Measurements from ENCODE around the gene KCNK4.

Gene KCNK4

DNA sequence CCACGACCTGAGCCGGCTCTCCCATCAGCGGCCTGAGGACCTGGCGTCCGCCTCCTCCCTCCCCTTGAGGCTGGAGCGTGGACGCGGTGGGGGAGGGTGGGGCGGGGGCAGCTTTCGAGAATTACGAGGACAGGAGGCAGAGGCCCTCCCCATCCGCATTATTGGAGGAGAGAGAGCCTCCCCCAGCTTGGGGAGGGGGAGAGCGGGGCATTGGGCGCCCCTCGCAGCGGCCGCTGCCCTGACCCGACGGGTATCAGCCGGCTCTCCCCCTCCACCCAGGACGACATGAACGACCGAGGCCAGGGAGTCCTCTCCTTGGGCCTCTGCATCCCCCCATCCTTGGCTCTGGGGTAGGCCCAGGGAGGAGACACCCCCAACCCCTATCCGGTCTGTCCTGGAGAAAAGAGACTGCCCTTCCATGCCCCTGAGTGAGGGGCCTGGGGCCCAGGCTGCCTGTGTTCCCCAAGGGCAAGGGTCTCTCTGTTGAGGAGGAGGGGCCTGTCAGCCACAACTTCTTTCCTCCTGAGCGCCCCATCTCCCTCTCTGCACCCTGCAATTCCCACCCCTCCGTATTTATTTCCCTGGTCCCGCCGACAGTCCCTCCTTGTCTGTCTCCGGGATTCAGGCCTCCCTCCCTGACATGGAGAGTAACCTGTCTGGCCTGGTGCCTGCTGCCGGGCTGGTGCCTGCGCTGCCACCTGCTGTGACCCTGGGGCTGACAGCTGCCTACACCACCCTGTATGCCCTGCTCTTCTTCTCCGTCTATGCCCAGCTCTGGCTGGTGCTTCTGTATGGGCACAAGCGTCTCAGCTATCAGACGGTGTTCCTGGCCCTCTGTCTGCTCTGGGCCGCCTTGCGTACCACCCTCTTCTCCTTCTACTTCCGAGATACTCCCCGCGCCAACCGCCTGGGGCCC lies 5.0 kb upstream of the KCNK4 start:
- peak overlapping the region; percentile 99 for H3K27ac Mint-ChIP-seq
- ATAC-seq (ENCODE audit: low read depth): no peak
- peaks cover 5% of the 10 kb centered on the region for H3K27me3 Mint-ChIP-seq
- H3K4me3 Mint-ChIP-seq: peak overlapping the region; percentile 97
- H3K9me3 Mint-ChIP-seq: no peaks in the 10 kb centered on the region
- DNase-seq (ENCODE audit: low spot score in 2 of 2): no peak
- peaks cover 5% of the 10 kb centered on the region for H3K36me3 Mint-ChIP-seq
- peaks cover 17% of the 10 kb centered on the region for H3K4me1 Mint-ChIP-seq

DNA sequence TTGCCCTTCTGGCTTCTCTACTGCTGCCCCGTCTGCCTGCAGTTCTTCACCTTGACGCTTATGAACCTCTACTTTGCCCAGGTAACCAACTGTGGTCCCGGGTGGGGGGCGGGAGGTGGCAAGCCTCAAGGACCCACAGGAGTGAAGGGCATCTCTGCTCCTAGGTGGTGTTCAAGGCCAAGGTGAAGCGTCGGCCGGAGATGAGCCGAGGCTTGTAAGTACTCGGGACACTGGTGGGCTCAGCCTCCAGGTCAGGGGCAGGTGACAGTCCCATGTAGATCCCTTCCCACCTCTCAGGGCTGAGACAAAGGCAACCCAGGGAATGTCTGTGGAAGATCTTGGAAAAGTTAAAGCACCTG lies 4.3 kb upstream of the KCNK4 start:
- H3K27me3 Mint-ChIP-seq: peaks cover 5% of the 10 kb centered on the region
- H3K9me3 Mint-ChIP-seq: no peaks in the 10 kb centered on the region
- ATAC-seq (ENCODE audit: low read depth): no peak
- H3K27ac Mint-ChIP-seq: peak overlapping the region; percentile 79
- DNase-seq (ENCODE audit: low spot score in 2 of 2): no peak
- H3K4me1 Mint-ChIP-seq: peaks cover 17% of the 10 kb centered on the region
- H3K4me3 Mint-ChIP-seq: peak overlapping the region; percentile 87
- peaks cover 3% of the 10 kb centered on the region for H3K36me3 Mint-ChIP-seq

DNA sequence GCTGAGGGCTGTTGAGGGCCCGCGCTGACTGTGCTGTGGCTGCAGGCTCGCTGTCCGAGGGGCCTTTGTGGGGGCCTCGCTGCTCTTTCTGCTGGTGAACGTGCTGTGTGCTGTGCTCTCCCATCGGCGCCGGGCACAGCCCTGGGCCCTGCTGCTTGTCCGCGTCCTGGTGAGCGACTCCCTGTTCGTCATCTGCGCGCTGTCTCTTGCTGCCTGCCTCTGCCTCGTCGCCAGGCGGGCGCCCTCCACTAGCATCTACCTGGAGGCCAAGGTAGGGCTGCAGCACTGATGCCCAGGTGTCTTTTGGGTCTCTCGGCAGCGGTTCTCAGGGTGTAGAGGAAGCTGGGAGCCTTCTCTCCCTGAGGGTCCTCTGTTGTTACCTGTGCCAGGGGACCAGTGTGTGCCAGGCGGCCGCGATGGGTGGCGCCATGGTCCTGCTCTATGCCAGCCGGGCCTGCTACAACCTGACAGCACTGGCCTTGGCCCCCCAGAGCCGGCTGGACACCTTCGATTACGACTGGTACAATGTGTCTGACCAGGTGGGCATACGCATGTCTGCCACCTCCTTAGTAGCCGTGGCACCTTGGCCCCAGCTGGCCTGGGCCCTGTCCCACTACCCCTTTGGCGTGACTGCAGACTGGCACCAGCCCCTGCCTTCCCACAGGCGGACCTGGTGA lies 3.3 kb upstream of the KCNK4 start:
- H3K4me3 Mint-ChIP-seq: no peak overlapping the region
- H3K36me3 Mint-ChIP-seq: no peaks in the 10 kb centered on the region
- peaks cover 7% of the 10 kb centered on the region for H3K27me3 Mint-ChIP-seq
- H3K27ac Mint-ChIP-seq: no peak overlapping the region
- ATAC-seq (ENCODE audit: low read depth) (no peak), DNase-seq (ENCODE audit: low spot score in 2 of 2) (no peak)
- peaks cover 18% of the 10 kb centered on the region for H3K4me1 Mint-ChIP-seq
- H3K9me3 Mint-ChIP-seq: no peaks in the 10 kb centered on the region

DNA sequence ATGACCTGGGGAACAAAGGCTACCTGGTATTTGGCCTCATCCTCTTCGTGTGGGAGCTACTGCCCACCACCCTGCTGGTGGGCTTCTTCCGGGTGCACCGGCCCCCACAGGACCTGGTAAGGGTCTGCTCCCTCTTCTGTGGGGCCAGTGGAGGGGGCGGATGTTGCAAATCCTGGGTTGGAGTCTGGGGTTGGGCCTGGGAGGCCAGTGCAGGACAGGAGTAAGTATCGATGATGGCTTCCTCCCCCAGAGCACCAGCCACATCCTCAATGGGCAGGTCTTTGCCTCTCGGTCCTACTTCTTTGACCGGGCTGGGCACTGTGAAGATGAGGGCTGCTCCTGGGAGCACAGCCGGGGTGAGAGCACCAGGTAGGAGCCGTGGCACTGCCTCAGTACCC lies 2.8 kb upstream of the KCNK4 start:
- ATAC-seq (ENCODE audit: low read depth) (no peak), DNase-seq (ENCODE audit: low spot score in 2 of 2) (no peak)
- Mint-ChIP-seq H3K36me3 (no peaks in the 10 kb centered on the region), H3K9me3 (no peaks in the 10 kb centered on the region), H3K4me1 (peaks cover 16% of the 10 kb centered on the region), H3K27ac (no peak overlapping the region), H3K4me3 (no peak overlapping the region), H3K27me3 (peaks cover 10% of the 10 kb centered on the region)

DNA sequence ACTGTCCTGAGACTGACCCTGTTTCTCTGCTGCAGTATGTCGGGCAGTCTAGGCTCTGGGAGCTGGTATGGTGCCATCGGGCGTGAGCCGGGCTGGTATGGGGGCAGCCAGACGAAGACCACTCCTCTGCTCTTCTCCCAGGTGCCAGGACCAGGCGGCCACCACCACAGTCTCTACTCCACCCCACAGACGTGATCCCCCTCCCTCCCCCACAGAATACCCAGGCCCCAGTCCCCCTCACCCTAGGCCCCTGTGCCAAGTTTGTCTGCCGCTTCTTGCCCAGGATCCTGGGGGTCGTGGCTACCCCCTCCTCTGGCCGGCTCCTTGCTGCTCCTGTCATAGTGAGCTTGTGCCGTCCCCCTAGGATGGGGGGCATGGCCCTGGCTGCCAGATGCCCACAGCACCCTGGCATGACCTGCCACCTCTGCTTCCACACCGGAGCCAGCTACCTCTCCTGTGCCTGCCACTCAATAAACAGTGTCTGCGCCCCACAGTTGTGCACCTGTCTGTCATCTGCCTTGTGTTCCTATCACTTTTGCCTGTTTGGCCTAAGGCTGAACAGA lies 2.0 kb upstream of the KCNK4 start:
- Mint-ChIP-seq H3K9me3 (no peaks in the 10 kb centered on the region), H3K4me3 (no peak overlapping the region), H3K27me3 (peaks cover 13% of the 10 kb centered on the region), H3K27ac (no peak overlapping the region), H3K4me1 (peaks cover 14% of the 10 kb centered on the region), H3K36me3 (no peaks in the 10 kb centered on the region)
- DNase-seq (ENCODE audit: low spot score in 2 of 2) (no peak), ATAC-seq (ENCODE audit: low read depth) (no peak)

DNA sequence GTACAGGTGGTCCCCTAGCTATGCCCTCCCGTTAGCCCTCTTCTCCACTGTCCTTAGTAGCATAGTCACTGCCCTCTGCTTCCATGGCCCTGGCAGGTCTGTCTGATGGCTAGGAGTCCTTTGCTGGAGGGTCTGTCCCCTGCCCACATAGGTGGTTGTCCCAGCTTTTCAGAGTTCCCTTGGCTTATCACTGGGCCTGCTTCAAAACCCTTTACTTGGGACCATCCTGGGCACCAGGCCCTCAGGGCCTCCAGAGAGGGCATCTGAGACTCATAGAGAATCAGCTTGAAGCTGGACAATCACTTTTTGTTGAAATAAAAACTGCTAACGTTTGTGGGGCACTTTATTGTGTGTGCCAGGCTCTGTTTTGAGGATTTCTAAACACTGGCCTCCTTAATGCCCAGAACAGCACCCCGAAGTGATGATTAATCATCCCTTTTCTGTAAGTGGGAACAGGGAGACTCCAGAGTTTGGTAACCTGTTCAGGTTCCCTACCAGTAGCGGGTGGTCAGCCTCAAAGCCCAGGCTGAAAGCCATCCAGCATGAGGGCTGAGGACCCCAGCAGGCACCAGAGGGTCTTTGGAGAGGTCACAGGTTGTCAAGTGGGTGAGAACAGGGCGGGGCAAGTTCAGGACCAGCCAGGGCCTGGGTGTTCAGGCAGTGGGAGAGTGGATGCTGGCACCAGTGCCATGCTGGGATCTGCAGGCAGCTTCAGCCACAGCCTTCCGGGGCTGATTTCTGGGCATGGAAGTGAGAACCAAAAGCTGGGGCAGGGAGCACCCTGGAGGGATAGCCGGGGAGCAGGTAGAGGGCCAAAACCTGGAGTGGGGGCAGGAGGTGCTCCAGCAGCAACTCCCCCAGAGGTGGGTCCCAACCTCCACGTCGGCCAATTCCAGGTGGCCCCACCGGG lies 495 bp upstream of the KCNK4 start:
- DNase-seq (ENCODE audit: low spot score in 2 of 2) (no peak), ATAC-seq (ENCODE audit: low read depth) (no peak)
- no peak overlapping the region for H3K27ac Mint-ChIP-seq
- no peaks in the 10 kb centered on the region for H3K36me3 Mint-ChIP-seq
- H3K9me3 Mint-ChIP-seq: no peaks in the 10 kb centered on the region
- H3K27me3 Mint-ChIP-seq: peaks cover 19% of the 10 kb centered on the region
- H3K4me1 Mint-ChIP-seq: peaks cover 14% of the 10 kb centered on the region
- H3K4me3 Mint-ChIP-seq: peak overlapping the region; percentile 87

DNA sequence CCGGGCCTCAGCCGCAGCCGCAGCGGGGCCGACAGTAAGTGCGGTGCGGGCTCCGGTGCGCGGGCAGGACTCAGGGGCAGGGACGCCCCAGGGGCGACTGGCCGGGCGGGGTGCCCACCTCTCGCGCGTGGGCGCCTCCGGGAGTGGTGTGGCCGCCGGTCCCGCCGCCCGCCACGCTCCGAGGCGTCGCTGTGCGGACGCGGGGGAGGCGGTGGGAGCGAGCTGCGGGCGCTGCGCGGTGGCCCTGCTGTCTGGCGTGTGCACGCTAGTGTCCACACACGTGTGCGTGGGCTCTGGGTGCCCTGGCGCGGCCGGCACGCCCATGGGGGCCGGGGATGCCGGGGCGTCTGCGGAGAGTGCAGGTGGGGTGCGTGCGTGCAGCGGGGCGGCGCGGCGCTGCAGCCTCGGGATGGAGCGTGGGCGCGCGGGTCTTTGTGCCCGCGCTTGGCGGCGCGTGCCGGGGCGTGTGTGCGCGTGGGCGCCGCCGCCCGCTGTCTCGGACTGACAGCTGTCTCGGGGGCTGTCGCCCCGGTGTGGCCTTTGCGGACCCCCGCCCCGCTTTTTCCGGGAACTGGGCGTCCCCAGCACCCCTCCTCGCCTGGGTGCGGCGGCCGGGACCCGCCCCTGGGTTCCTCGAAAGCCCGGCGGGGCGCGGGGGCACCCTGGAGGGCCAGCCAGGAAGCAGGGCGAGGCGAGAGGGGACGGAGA lies 804 bp downstream of the KCNK4 start:
- H3K36me3 Mint-ChIP-seq: no peaks in the 10 kb centered on the region
- H3K9me3 Mint-ChIP-seq: no peaks in the 10 kb centered on the region
- H3K4me3 Mint-ChIP-seq: no peak overlapping the region
- H3K27ac Mint-ChIP-seq: no peak overlapping the region
- DNase-seq (ENCODE audit: low spot score in 2 of 2) (no peak), ATAC-seq (ENCODE audit: low read depth) (peak; percentile 69)
- peaks cover 24% of the 10 kb centered on the region for H3K27me3 Mint-ChIP-seq
- H3K4me1 Mint-ChIP-seq: peaks cover 7% of the 10 kb centered on the region

DNA sequence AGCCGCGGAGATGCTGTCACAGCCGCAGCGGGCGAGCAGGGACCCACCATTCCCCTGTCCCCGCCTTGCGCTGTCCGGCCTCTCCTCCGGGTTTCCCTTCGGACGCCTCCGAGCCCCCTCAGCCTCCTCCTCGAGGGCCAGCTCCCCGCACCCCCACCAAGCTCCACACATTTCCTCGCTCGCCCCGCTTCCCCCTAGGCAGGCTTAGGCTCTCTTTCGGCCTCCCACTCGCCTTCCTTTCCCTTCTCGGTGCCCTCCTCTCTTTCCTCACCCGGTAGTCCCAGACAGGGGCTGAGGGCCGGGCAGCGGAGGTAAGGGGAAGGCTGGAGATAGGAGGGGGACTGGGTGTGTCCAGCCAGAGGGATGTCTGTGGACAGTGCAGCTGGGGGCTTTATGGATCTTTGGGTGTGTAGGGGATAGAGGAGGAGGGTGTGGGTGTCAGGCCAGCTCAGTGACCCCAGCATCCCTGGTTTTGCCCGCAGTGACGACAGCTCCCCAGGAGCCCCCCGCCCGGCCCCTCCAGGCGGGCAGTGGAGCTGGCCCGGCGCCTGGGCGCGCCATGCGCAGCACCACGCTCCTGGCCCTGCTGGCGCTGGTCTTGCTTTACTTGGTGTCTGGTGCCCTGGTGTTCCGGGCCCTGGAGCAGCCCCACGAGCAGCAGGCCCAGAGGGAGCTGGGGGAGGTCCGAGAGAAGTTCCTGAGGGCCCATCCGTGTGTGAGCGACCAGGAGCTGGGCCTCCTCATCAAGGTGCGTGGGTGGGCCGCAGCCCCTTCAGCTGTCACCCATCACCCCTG lies 1.6 kb downstream of the KCNK4 start:
- Mint-ChIP-seq H3K4me1 (peaks cover 12% of the 10 kb centered on the region), H3K27me3 (peaks cover 31% of the 10 kb centered on the region), H3K36me3 (no peaks in the 10 kb centered on the region), H3K27ac (no peak overlapping the region), H3K9me3 (no peaks in the 10 kb centered on the region), H3K4me3 (peak overlapping the region; percentile 79)
- ATAC-seq (ENCODE audit: low read depth) (peak; percentile 26), DNase-seq (ENCODE audit: low spot score in 2 of 2) (no peak)

DNA sequence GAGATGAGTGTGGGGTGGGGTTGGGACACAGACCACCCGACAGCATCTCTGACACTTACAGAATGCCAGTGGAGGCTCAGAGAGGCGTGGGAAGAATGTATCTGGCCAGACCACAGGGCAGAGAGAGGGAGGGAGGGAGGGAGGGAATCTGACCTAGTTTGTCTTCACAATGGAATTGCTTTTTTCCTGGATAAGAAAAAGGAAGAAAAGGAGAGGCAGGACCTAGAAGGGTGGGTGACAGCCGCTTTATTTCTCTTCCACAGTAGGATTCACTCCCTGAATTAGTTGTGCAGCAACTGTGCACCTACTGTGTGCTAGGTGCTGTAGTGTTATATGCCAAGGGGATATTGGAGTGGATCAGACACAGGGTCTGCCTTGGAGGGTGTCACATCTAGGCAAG lies 3.7 kb downstream of the KCNK4 start:
- Mint-ChIP-seq H3K36me3 (no peaks in the 10 kb centered on the region), H3K4me1 (peaks cover 17% of the 10 kb centered on the region), H3K9me3 (no peaks in the 10 kb centered on the region), H3K27me3 (peaks cover 39% of the 10 kb centered on the region), H3K27ac (peak overlapping the region; percentile 43), H3K4me3 (no peak overlapping the region)
- no peak for ATAC-seq (ENCODE audit: low read depth)
- DNase-seq (ENCODE audit: low spot score in 2 of 2): no peak

DNA sequence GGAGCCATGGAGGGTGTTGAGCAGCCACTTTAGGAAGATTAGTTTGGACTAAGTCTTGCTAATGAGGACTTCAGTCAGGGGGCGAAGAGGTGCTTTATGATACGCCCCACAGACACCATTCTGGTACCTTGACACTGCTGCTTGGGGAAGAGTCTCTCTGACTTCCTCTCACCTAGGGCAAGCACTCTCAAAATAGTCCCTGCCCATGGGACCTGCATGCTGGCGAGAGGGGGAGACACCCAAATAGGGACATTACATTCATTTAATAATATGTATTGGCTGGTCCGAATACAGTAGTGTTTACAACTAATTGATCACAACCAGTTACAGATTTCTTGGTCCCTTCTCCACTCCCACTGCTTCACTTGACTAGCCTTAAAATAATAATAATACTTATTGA lies 4.7 kb downstream of the KCNK4 start:
- Mint-ChIP-seq H3K4me3 (no peak overlapping the region), H3K9me3 (no peaks in the 10 kb centered on the region)

DNA sequence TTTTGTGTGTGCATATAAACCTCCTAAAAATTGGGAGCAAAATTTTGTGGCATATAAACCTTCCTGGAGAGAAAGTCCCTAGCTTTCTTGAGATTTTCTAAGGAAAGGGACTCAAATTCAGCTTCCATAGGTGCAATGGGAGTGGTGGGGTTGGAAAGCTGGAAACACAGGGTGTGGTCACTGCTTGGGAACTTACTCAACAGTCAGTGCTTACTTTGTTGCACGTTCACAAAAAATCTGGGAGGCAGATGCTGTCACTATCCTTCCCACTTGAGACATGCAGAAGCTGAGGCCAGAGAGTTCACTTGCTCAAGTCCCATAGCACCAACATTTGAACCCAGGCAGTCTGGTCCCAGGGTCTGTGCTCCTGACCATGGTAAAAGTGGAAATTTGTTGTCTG lies 5.1 kb downstream of the KCNK4 start:
- Mint-ChIP-seq H3K4me3 (no peak overlapping the region), H3K9me3 (no peaks in the 10 kb centered on the region), H3K27ac (no peak overlapping the region), H3K27me3 (peaks cover 38% of the 10 kb centered on the region), H3K4me1 (peaks cover 23% of the 10 kb centered on the region), H3K36me3 (no peaks in the 10 kb centered on the region)
- ATAC-seq (ENCODE audit: low read depth) (no peak), DNase-seq (ENCODE audit: low spot score in 2 of 2) (no peak)

More for the DNA sequence above, 4.7 kb downstream of the KCNK4 start:
- Mint-ChIP-seq H3K36me3 (no peaks in the 10 kb centered on the region), H3K27me3 (peaks cover 40% of the 10 kb centered on the region), H3K27ac (no peak overlapping the region), H3K4me1 (peaks cover 22% of the 10 kb centered on the region)
- ATAC-seq (ENCODE audit: low read depth): no peak
- DNase-seq (ENCODE audit: low spot score in 2 of 2): no peak

DNA sequence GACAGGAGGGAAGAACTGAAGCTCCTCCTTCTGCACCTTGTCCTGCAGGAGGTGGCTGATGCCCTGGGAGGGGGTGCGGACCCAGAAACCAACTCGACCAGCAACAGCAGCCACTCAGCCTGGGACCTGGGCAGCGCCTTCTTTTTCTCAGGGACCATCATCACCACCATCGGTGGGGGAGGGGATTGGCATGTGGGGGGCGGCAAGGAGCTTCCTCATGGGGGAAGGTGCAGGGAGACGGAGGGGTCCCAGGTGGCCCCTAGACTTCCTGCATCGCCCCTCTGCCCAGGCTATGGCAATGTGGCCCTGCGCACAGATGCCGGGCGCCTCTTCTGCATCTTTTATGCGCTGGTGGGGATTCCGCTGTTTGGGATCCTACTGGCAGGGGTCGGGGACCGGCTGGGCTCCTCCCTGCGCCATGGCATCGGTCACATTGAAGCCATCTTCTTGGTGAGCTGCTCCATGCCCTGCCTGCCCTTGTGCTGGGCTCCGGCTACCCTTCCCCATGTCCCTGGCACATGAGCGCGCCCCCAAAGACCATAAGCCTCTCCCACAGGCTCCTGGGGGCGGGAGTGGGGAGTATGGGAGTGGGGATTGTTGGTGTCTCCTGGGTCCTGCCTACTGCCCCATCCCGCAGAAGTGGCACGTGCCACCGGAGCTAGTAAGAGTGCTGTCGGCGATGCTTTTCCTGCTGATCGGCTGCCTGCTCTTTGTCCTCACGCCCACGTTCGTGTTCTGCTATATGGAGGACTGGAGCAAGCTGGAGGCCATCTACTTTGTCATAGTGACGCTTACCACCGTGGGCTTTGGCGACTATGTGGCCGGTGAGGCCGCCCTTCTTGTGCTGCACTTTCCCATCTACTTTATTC lies 6.0 kb downstream of the KCNK4 start:
- Mint-ChIP-seq H3K27ac (no peak overlapping the region), H3K4me1 (peaks cover 23% of the 10 kb centered on the region), H3K4me3 (no peak overlapping the region), H3K9me3 (no peaks in the 10 kb centered on the region), H3K27me3 (peaks cover 38% of the 10 kb centered on the region), H3K36me3 (no peaks in the 10 kb centered on the region)
- DNase-seq (ENCODE audit: low spot score in 2 of 2) (no peak), ATAC-seq (ENCODE audit: low read depth) (no peak)
